ENCODE results near the gene INSYN2B. TPM values are rescaled to one million over a fixed set of nuclear protein-coding genes. Genes with fewer than 3 reads are reported as not detected.

Gene INSYN2B
- total and polyA plus RNA-seq, 2 donors (not counting 1 experiment from before 2014, with no cell fraction given), result not detected

GRCh38 chr5:169939731-169940130 is 40.6 kb downstream of the INSYN2B start:
- no peaks in the 10 kb centered on the region for H3K27me3 ChIP-seq (replicated peaks in 1 of 4; ENCODE audit: control extremely low read depth in 1 of 4, control insufficient read depth in 3 of 4, insufficient read depth in 4 of 4, low read length in 3 of 4)
- peaks cover 25% of the 10 kb centered on the region for H4K20me1 ChIP-seq (ENCODE audit: control insufficient read depth, insufficient read depth, low read length, poor library complexity, severe bottlenecking)
- H3K36me3 ChIP-seq (replicated peaks in 1 of 2; ENCODE audit: control extremely low read depth in 1 of 2, control insufficient read depth in 1 of 2, extremely low read depth in 1 of 2, insufficient read depth in 2 of 2, low read length in 1 of 2), result peaks cover 2 to 13% of the 10 kb centered on the region in 2 experiments
- ChIA-PET POLR2A (no interaction called here), CTCF (no interaction called here)
- Mint-ChIP-seq H3K27ac (no peak overlapping the region), H3K4me3 (no peak overlapping the region), H3K27me3 (no peaks in the 10 kb centered on the region), H3K9me3 (ENCODE audit: insufficient read depth) (no peaks in the 10 kb centered on the region), H3K4me1 (peaks cover 25% of the 10 kb centered on the region)
- H3K27ac ChIP-seq (ENCODE audit: low read length in 2 of 2), result no peak overlapping the region
- peaks cover 11% of the 10 kb centered on the region for H3K79me2 ChIP-seq (ENCODE audit: control insufficient read depth, insufficient read depth, low read length)
- ATAC-seq (ENCODE audit: low read depth), result no peak
- no CpG with 5 or more reads among the region's 2 CpGs for WGBS (ENCODE audit: insufficient coverage)
- H3K4me2 ChIP-seq (replicated peaks; ENCODE audit: low read depth, low read length, poor library complexity, severe bottlenecking), result no peak overlapping the region
- H3K9ac ChIP-seq (ENCODE audit: low read length), result no peak overlapping the region
- no peak overlapping the region for H2AFZ ChIP-seq (ENCODE audit: insufficient read depth, low read depth, low read length, poor library complexity, severe bottlenecking)
- no peak for DNase-seq
- TF ChIP-seq CTCF (IDR thresholded peaks at IDR 0.05), result no peak
- TF ChIP-seq EZH2 (IDR thresholded peaks at IDR 0.05; ENCODE audit: borderline replicate concordance, insufficient read depth, low read depth, low read length, poor library complexity, severe bottlenecking), result no peak
- intact Hi-C loops (cut with micrococcal nuclease), result no loop called here
- no peak overlapping the region for H3K4me3 ChIP-seq (ENCODE audit: control extremely low read depth in 1 of 5, extremely low read depth in 1 of 5, insufficient read depth in 1 of 5, low read depth in 2 of 5, low read length in 4 of 5)
- peaks cover 10 to 12% of the 10 kb centered on the region in 2 donors for H3K4me1 ChIP-seq (ENCODE audit: control insufficient read depth in 2 of 2, insufficient read depth in 2 of 2, low read length in 2 of 2)
- H3K9me3 ChIP-seq (ENCODE audit: control extremely low read depth in 1 of 3, control insufficient read depth in 2 of 3, insufficient read depth in 1 of 3, low read length in 2 of 3), result no peaks in the 10 kb centered on the region

- Mint-ChIP-seq H3K9me3 (ENCODE audit: insufficient read depth) (no peaks in the 10 kb centered on the region), H3K27ac (no peak overlapping the region), H3K27me3 (no peaks in the 10 kb centered on the region), H3K4me1 (peaks cover 30% of the 10 kb centered on the region), H3K4me3 (no peak overlapping the region)
- Histone ChIP-seq H3K9ac (ENCODE audit: low read length) (no peak overlapping the region), H3K4me2 (replicated peaks; ENCODE audit: low read depth, low read length, poor library complexity, severe bottlenecking) (no peak overlapping the region), H3K27ac (ENCODE audit: low read length in 2 of 2) (no peak overlapping the region), H3K27me3 (replicated peaks in 1 of 4; ENCODE audit: control extremely low read depth in 1 of 4, control insufficient read depth in 3 of 4, insufficient read depth in 4 of 4, low read length in 3 of 4) (no peaks in the 10 kb centered on the region), H3K36me3 (replicated peaks in 1 of 2; ENCODE audit: control extremely low read depth in 1 of 2, control insufficient read depth in 1 of 2, extremely low read depth in 1 of 2, insufficient read depth in 2 of 2, low read length in 1 of 2) (peaks cover 0 to 13% of the 10 kb centered on the region in 2 experiments), H2AFZ (ENCODE audit: insufficient read depth, low read depth, low read length, poor library complexity, severe bottlenecking) (no peak overlapping the region), H3K9me3 (ENCODE audit: control extremely low read depth in 1 of 3, control insufficient read depth in 2 of 3, insufficient read depth in 1 of 3, low read length in 2 of 3) (no peaks in the 10 kb centered on the region), H3K79me2 (ENCODE audit: control insufficient read depth, insufficient read depth, low read length) (peaks cover 5% of the 10 kb centered on the region), H3K4me3 (ENCODE audit: control extremely low read depth in 1 of 5, extremely low read depth in 1 of 5, insufficient read depth in 1 of 5, low read depth in 2 of 5, low read length in 4 of 5) (no peak overlapping the region), H3K4me1 (ENCODE audit: control insufficient read depth in 2 of 2, insufficient read depth in 2 of 2, low read length in 2 of 2) (peaks cover 10 to 12% of the 10 kb centered on the region in 2 donors), H4K20me1 (ENCODE audit: control insufficient read depth, insufficient read depth, low read length, poor library complexity, severe bottlenecking) (peaks cover 15% of the 10 kb centered on the region)
- CTCF ChIA-PET, result interaction anchor here (0.7 kb wide), 1 partner anchor 102 kb away, joined by 4 read pairs; no protein-coding TSS in a partner anchor
- no peak for TF ChIP-seq CTCF (IDR thresholded peaks at IDR 0.05)
- TF ChIP-seq EZH2 (IDR thresholded peaks at IDR 0.05; ENCODE audit: borderline replicate concordance, insufficient read depth, low read depth, low read length, poor library complexity, severe bottlenecking), result no peak
- WGBS (ENCODE audit: insufficient coverage), result no CpG with 5 or more reads among the region's 2 CpGs
- intact Hi-C loops (cut with micrococcal nuclease), result no loop called here
- DNase-seq, result no peak
- POLR2A ChIA-PET, result no interaction called here
- ATAC-seq (ENCODE audit: low read depth), result no peak
Observed at GRCh38 chr5:169938439-169938838, 41.9 kb downstream of the INSYN2B start.

Measured in B cell (primary cell).